ENCODE measurements around the gene FIGNL2. TPM values are rescaled to one million over a fixed set of nuclear protein-coding genes. Genes with fewer than 3 reads are reported as not detected.

Gene FIGNL2
- total RNA-seq, 1 donor from 2014 or later, result 39.7 TPM

- DNase-seq (ENCODE audit: low read depth, low spot score), result no peak
- H3K27me3 Mint-ChIP-seq (ENCODE audit: low read depth), result no peaks in the 10 kb centered on the region
- H3K36me3 Mint-ChIP-seq (ENCODE audit: low read depth), result peaks cover 30% of the 10 kb centered on the region
- H3K4me3 Mint-ChIP-seq, result no peak overlapping the region
- H3K27ac Mint-ChIP-seq (ENCODE audit: unreplicated experiment), result no peak overlapping the region
- no peaks in the 10 kb centered on the region for H3K9me3 Mint-ChIP-seq
- no peaks in the 10 kb centered on the region for H3K4me1 Mint-ChIP-seq
- TF ChIP-seq CTCF (conservative IDR thresholded peaks at IDR 0.05), result no peak
These were observed 56.1 kb downstream of the FIGNL2 start for GRCh38 chr12:51792417-51792816.

GRCh38 chr12:51788876-51789275 is 59.6 kb downstream of the FIGNL2 start:
- no peak for DNase-seq (ENCODE audit: low read depth, low spot score)
- Mint-ChIP-seq H3K27ac (ENCODE audit: unreplicated experiment) (no peak overlapping the region), H3K4me3 (no peak overlapping the region), H3K27me3 (ENCODE audit: low read depth) (no peaks in the 10 kb centered on the region), H3K36me3 (ENCODE audit: low read depth) (peaks cover 21% of the 10 kb centered on the region), H3K4me1 (no peaks in the 10 kb centered on the region), H3K9me3 (no peaks in the 10 kb centered on the region)
- TF ChIP-seq CTCF (conservative IDR thresholded peaks at IDR 0.05), result no peak

- Mint-ChIP-seq H3K36me3 (ENCODE audit: low read depth) (peaks cover 9% of the 10 kb centered on the region), H3K27ac (ENCODE audit: unreplicated experiment) (no peak overlapping the region), H3K27me3 (ENCODE audit: low read depth) (no peaks in the 10 kb centered on the region), H3K4me1 (no peaks in the 10 kb centered on the region), H3K4me3 (no peak overlapping the region), H3K9me3 (no peaks in the 10 kb centered on the region)
- no peak for DNase-seq (ENCODE audit: low read depth, low spot score)
- no peak for TF ChIP-seq CTCF (conservative IDR thresholded peaks at IDR 0.05)
These were observed 62.6 kb downstream of the FIGNL2 start for GRCh38 chr12:51785906-51786305.

- TF ChIP-seq CTCF (conservative IDR thresholded peaks at IDR 0.05), result no peak
These were observed 63.8 kb downstream of the FIGNL2 start for GRCh38 chr12:51784688-51785087.

GRCh38 chr12:51779876-51780275 is 68.6 kb downstream of the FIGNL2 start:
- Mint-ChIP-seq H3K9me3 (no peaks in the 10 kb centered on the region), H3K4me3 (no peak overlapping the region), H3K27me3 (ENCODE audit: low read depth) (no peaks in the 10 kb centered on the region), H3K36me3 (ENCODE audit: low read depth) (peaks cover 6% of the 10 kb centered on the region), H3K4me1 (peaks cover 9% of the 10 kb centered on the region), H3K27ac (ENCODE audit: unreplicated experiment) (peak overlapping the region; percentile 4)
- no peak for DNase-seq (ENCODE audit: low read depth, low spot score)
- no peak for TF ChIP-seq CTCF (conservative IDR thresholded peaks at IDR 0.05)

More at GRCh38 chr12:51784688-51785087, 63.8 kb downstream of the FIGNL2 start:
- Mint-ChIP-seq H3K9me3 (no peaks in the 10 kb centered on the region), H3K27me3 (ENCODE audit: low read depth) (no peaks in the 10 kb centered on the region), H3K4me1 (peaks cover 7% of the 10 kb centered on the region), H3K4me3 (no peak overlapping the region), H3K36me3 (ENCODE audit: low read depth) (peaks cover 5% of the 10 kb centered on the region), H3K27ac (ENCODE audit: unreplicated experiment) (no peak overlapping the region)
- DNase-seq (ENCODE audit: low read depth, low spot score), result no peak

- no peak for DNase-seq (ENCODE audit: low read depth, low spot score)
- H3K27me3 Mint-ChIP-seq (ENCODE audit: low read depth), result no peaks in the 10 kb centered on the region
- peaks cover 21% of the 10 kb centered on the region for H3K36me3 Mint-ChIP-seq (ENCODE audit: low read depth)
- H3K9me3 Mint-ChIP-seq, result peaks cover 3% of the 10 kb centered on the region
- H3K4me3 Mint-ChIP-seq, result no peak overlapping the region
- no peak overlapping the region for H3K27ac Mint-ChIP-seq (ENCODE audit: unreplicated experiment)
- H3K4me1 Mint-ChIP-seq, result peaks cover 9% of the 10 kb centered on the region
- no peak for TF ChIP-seq CTCF (conservative IDR thresholded peaks at IDR 0.05)
These were observed 70.5 kb downstream of the FIGNL2 start for GRCh38 chr12:51777973-51778372.

Measured in neural crest cell (in vitro differentiated cells).